HFF-Myc (cell line): ENCODE results near the gene HMG20A.

Experiments used
- DNase-seq: peaks from one replicate; pipeline ENCODE4 v3.0.0-alpha.2; 2011; ENCODE audit warnings: low read depth; ENCODE audit errors: extremely low read depth
- H3K4me3 ChIP-seq: replicated peaks from 2 replicates; pipeline ENCODE4 v1.5.1; 2011; ENCODE audit warnings: low read depth, mild to moderate bottlenecking, control low read depth, low read length
- TF ChIP-seq, protein P1 (sequence below): IDR thresholded peaks from 2 replicates; pipeline ENCODE4 v1.5.1; 2012; ENCODE audit warnings: mild to moderate bottlenecking, low read depth, low read length, control low read depth; ENCODE audit errors: missing control alignments

The HMG20A gene

DNA sequence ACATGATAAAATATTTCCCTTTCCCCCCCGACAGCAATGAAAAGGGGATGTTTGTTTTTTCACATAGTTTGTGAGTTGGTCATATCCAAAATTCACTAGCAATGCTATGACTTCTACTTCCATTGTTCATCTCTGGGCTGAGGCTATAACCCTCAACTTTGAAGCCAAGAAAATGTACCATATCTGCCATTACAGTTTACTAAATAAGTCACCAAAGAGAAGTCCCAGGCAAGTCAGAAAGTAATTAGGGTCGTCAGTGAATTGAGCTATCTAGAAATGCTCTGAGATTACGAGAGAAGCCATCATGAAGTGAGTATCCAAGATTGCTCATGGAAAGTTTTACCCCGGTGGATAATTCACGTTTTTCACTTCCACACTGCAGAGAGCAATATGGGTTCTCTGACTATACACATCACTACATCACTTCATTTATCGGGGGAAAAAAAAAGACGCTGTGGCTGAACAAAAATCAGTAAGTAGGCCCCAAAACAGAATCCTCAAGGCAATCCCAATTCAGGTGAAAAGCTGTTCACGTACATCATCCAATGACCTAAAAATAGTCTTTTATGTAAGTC is 2.2 kb upstream of the HMG20A start:
- DNase-seq: no peak
- TF ChIP-seq, protein P1, sequence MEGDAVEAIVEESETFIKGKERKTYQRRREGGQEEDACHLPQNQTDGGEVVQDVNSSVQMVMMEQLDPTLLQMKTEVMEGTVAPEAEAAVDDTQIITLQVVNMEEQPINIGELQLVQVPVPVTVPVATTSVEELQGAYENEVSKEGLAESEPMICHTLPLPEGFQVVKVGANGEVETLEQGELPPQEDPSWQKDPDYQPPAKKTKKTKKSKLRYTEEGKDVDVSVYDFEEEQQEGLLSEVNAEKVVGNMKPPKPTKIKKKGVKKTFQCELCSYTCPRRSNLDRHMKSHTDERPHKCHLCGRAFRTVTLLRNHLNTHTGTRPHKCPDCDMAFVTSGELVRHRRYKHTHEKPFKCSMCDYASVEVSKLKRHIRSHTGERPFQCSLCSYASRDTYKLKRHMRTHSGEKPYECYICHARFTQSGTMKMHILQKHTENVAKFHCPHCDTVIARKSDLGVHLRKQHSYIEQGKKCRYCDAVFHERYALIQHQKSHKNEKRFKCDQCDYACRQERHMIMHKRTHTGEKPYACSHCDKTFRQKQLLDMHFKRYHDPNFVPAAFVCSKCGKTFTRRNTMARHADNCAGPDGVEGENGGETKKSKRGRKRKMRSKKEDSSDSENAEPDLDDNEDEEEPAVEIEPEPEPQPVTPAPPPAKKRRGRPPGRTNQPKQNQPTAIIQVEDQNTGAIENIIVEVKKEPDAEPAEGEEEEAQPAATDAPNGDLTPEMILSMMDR: no peak
- peak overlapping the region; percentile 71 for H3K4me3 ChIP-seq

DNA sequence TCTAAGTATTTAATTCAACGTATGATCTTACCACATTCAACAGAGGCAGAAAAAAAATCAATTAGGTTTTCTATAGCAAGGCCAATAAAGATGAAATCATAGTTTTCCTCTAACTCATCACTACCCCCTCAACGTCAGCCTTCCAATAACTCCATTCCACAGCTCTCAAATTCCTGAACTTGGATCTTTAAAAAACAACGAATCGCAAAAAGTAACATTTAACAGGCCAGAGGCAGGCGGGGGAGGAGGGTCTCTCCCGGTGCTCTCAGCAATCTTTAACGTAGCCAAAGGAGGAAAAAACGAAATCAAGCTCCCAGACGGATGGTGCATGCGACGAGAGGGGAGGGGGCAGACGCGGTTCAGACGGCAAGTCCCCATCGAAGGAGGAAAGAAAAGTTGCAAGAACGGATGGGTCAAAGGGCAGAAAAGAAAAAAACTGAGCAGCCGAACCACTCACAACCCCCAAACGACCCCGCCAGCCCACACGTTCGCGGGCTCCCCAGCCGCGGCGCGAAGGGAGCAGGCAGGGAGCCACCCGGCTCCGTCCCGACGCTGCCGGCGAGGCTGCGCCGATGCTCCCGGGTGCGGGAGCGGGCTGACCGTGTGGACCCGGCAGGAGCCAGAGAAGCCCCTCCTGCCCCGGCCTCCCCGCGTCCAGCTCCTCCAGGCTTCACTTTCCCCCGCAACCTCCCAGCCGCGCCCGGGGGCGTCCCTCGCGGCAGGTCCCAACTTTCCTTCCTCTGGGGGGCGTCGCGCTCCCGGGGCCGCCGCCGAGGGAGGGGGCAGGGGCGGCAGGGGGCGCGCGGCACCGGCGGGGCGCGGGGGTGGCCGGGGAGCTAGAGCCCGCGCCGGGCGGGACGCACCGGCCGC is 1.5 kb upstream of the HMG20A start:
- TF ChIP-seq, protein P1: no peak
- peak overlapping the region; percentile 71 for H3K4me3 ChIP-seq
- DNase-seq: no peak

DNA sequence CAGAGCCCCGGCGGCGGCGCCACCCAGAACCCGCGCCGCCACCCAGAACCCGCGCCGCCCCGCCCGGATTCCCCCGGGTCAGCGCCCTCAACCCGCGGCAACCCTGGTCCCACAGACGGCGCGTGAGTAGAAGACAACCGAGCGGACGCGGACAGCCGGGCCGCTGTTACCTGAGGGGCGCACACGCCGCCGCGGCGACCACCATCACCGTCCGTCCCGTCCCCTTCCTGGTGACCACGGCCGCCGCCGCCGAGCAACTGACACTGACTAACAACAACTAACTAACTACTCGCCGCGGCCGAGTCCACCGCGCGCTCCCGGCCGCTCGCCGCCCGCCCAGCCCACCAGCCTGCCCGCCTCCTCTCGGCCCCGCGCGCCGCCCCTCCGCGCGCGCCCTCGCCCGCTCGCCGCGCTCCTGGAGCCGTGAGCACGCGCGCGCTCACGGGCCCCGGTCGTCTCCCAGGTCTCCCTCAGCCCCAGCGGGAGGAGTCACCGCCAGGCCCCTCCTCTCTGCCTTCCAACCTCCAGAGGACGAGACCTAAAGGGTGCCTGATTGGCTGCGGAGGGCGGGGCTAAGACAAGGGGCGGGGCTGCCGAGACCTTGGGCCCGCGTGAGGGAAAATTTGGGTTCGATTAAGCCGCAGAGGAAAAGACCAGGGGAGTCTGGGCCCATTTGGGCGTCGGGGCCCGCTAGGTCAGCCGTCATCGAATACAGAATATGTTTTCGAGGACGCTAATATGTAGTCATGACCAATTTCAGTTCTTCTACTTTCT is 665 bp upstream of the HMG20A start, which contains the start of gene PEAK1:
Gene PEAK1 (minus strand): TSS at position 269 of the 774 bp plus-strand sequence. CDS start 238,178 bp downstream, outside the sequence.
- H3K4me3 ChIP-seq: peak within 1 kb of the TSS; percentile 71
- TF ChIP-seq, protein P1: no peak
- peak; percentile 94 for DNase-seq

DNA sequence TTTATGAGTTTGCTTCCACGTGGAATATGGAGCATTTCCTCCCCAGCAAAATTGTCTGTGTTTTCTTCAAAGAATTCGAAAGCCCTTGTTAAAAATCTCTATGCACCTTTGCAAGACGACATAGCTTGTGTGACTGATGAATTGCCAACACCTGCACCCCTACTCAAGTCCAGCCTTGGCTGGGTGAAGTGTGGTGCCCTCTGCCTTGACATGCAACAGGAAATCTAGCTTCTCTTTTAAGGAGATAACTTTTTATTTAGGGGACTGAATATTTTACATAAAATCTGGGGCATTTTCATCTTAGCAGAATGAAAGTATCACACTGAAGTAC is 647 bp downstream of the HMG20A start:
- DNase-seq: no peak
- TF ChIP-seq, protein P1: no peak
- H3K4me3 ChIP-seq: peak overlapping the region; percentile 71

DNA sequence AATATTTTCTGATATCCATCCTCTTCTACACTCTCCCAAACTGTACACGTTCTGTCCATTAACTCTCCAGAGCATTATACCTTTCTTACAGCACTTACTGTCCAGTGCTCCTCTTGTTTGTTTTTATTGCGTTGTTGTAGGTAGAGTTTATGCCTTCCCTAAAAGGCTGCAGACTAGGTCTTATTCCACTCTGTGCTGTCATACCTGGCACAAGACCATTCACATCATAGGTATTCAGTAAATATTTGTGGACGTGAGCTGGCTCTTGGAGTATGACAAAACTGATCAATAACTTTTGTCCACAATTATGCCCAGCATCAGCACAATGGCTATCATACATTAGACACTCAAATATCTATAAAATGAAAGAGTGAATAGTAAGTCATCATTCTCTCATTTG is 4.4 kb downstream of the HMG20A start:
- TF ChIP-seq, protein P1: no peak
- no peak for DNase-seq
- H3K4me3 ChIP-seq: no peak overlapping the region

DNA sequence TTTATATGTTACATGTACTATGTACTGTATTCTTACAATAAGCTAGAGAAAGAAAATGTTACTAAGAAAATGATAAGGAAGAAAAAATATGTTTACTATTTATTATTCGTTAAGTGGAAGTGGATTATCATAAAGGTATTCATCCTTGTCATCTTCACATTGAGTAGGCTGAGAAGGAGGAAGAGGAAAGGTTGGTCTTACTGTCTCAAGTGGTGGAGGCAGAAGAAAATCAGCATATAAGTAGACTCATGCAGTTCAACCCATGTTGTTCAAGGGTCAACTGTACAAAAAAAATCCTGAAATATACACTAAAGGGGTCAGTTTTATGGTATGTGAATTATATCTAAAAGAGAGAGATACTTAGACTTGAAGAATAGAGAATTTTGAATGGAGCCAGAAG is 5.7 kb downstream of the HMG20A start:
- no peak overlapping the region for H3K4me3 ChIP-seq
- no peak for DNase-seq
- TF ChIP-seq, protein P1: no peak
